Activated CD4-positive, alpha-beta T cell treated with anti-CD3 and anti-CD28 coated beads, Interleukin-2, amount 10 ng/mL, durations not matched to agents 7 days and 5 days (primary cell): ENCODE results near the gene BPIFB4. TPM values are rescaled to one million over a fixed set of nuclear protein-coding genes. Genes with fewer than 3 reads are reported as not detected.
"Not testable (repeated sequence)": the region's sequence is repeated elsewhere in the genome, so short reads cannot be mapped to it uniquely, and the experiment has no call there.

Experiments used
- CTCF ChIA-PET: fragments of 350-600 bp; sonication (Branson Sonifier 250); formaldehyde crosslinking; loops from one replicate; lab custom pipeline; 2021; ENCODE audit warnings: antibody characterized with exemption; lab: Charles Lee
- POLR2A ChIA-PET: fragments of 350-600 bp; sonication (Branson Sonifier 250); formaldehyde crosslinking; loops from one replicate; lab custom pipeline; 2021; ENCODE audit warnings: antibody characterized with exemption; lab: Charles Lee
- DNase-seq: peaks from one replicate; pipeline ENCODE4 v3.0.0-alpha.2; 2020
- H3K27ac Mint-ChIP-seq: one replicate; pipeline ENCODE4 v1.8.0; 2021; ENCODE audit warnings: mild to moderate bottlenecking, moderate library complexity, mixed read lengths
- H3K27me3 Mint-ChIP-seq: one replicate; pipeline ENCODE4 v1.8.0; 2021; ENCODE audit warnings: mixed read lengths
- H3K36me3 Mint-ChIP-seq: one replicate; pipeline ENCODE4 v1.8.0; 2021; ENCODE audit warnings: low read depth, mixed read lengths
- H3K4me1 Mint-ChIP-seq: one replicate; pipeline ENCODE4 v1.8.0; 2021; ENCODE audit warnings: mixed read lengths
- H3K4me3 Mint-ChIP-seq: one replicate; pipeline ENCODE4 v1.8.0; 2021; ENCODE audit warnings: mild to moderate bottlenecking, moderate library complexity, mixed read lengths
- H3K9me3 Mint-ChIP-seq: one replicate; pipeline ENCODE4 v1.8.0; 2021; ENCODE audit warnings: mixed read lengths
- total RNA-seq, 2 experiments: library from RNA; stranded (reverse); gene quantifications; one replicate each; pipeline ENCODE4 v1.2.3, GENCODE V29; 2021

Gene BPIFB4
- total RNA-seq, 2 experiments from 2014 or later, result not detected

GRCh38 chr20:33045129-33045721 is 34.2 kb upstream of the BPIFB4 start:
- H3K4me1 Mint-ChIP-seq, H3K27me3 Mint-ChIP-seq, POLR2A ChIA-PET, H3K4me3 Mint-ChIP-seq, CTCF ChIA-PET, H3K36me3 Mint-ChIP-seq, DNase-seq, H3K27ac Mint-ChIP-seq: not testable (repeated sequence)
- peaks cover 16% of the 10 kb centered on the region for H3K9me3 Mint-ChIP-seq

GRCh38 chr20:33046412-33046811 is 33.0 kb upstream of the BPIFB4 start:
- POLR2A ChIA-PET, result no interaction called here

GRCh38 chr20:33051333-33051732 is 28.1 kb upstream of the BPIFB4 start:
- Mint-ChIP-seq H3K27ac (no peak overlapping the region), H3K36me3 (no peaks in the 10 kb centered on the region), H3K4me1 (no peaks in the 10 kb centered on the region), H3K4me3 (no peak overlapping the region), H3K9me3 (peaks cover 2% of the 10 kb centered on the region), H3K27me3 (no peaks in the 10 kb centered on the region)
- ChIA-PET CTCF (interaction anchor here (1.2 kb wide), 1 partner anchor 10 kb away, joined by 4 read pairs; no protein-coding TSS in a partner anchor), POLR2A (no interaction called here)
- DNase-seq, result no peak

More at GRCh38 chr20:33046412-33046811, 33.0 kb upstream of the BPIFB4 start:
- Mint-ChIP-seq H3K4me3 (no peak overlapping the region), H3K9me3 (peaks cover 16% of the 10 kb centered on the region), H3K4me1 (no peaks in the 10 kb centered on the region), H3K27me3 (no peaks in the 10 kb centered on the region), H3K36me3 (no peaks in the 10 kb centered on the region), H3K27ac (no peak overlapping the region)
- DNase-seq, result no peak
- CTCF ChIA-PET, result no interaction called here

GRCh38 chr20:33053291-33054106 is 25.9 kb upstream of the BPIFB4 start, which contains the start of gene BPIFB3:
Gene BPIFB3 (plus strand): TSS chr20:33053903. CDS start chr20:33055436, 1,533 bp downstream.
- ChIA-PET CTCF (no interaction called here), POLR2A (no interaction called here)
- no peak for DNase-seq
- H3K36me3 Mint-ChIP-seq, result no peaks in the 10 kb centered on the region
- H3K4me1 Mint-ChIP-seq, result no peaks in the 10 kb centered on the region
- H3K27me3 Mint-ChIP-seq, result no peaks in the 10 kb centered on the region
- H3K4me3 Mint-ChIP-seq, result no peak within 1 kb of the TSS
- no peak within 1 kb of the TSS for H3K27ac Mint-ChIP-seq
- H3K9me3 Mint-ChIP-seq, result no peaks in the 10 kb centered on the region

GRCh38 chr20:33054381-33054780 is 25.1 kb upstream of the BPIFB4 start:
- Mint-ChIP-seq H3K9me3 (no peaks in the 10 kb centered on the region), H3K4me1 (no peaks in the 10 kb centered on the region), H3K27me3 (no peaks in the 10 kb centered on the region), H3K27ac (no peak overlapping the region), H3K36me3 (no peaks in the 10 kb centered on the region), H3K4me3 (no peak overlapping the region)
- ChIA-PET CTCF (no interaction called here), POLR2A (no interaction called here)
- DNase-seq, result no peak

- CTCF ChIA-PET, result no interaction called here
- Mint-ChIP-seq H3K4me3 (no peak overlapping the region), H3K36me3 (no peaks in the 10 kb centered on the region), H3K4me1 (no peaks in the 10 kb centered on the region), H3K9me3 (no peaks in the 10 kb centered on the region), H3K27ac (no peak overlapping the region), H3K27me3 (no peaks in the 10 kb centered on the region)
- POLR2A ChIA-PET, result no interaction called here
- DNase-seq, result no peak
Measured at GRCh38 chr20:33054791-33055190, 24.7 kb upstream of the BPIFB4 start.

- Mint-ChIP-seq H3K9me3 (no peaks in the 10 kb centered on the region), H3K4me1 (no peaks in the 10 kb centered on the region), H3K27me3 (no peaks in the 10 kb centered on the region), H3K4me3 (no peak overlapping the region), H3K36me3 (no peaks in the 10 kb centered on the region), H3K27ac (no peak overlapping the region)
- no peak for DNase-seq
- ChIA-PET CTCF (interaction anchor here (1.4 to 1.7 kb wide), 2 partner anchors 9 to 12 kb away, joined by 3 to 7 read pairs; no protein-coding TSS in a partner anchor), POLR2A (no interaction called here)
Measured at GRCh38 chr20:33059136-33059535, 20.3 kb upstream of the BPIFB4 start.

- Mint-ChIP-seq H3K27me3 (no peaks in the 10 kb centered on the region), H3K4me1 (no peaks in the 10 kb centered on the region), H3K4me3 (no peak overlapping the region), H3K36me3 (no peaks in the 10 kb centered on the region), H3K27ac (no peak overlapping the region), H3K9me3 (no peaks in the 10 kb centered on the region)
- ChIA-PET CTCF (interaction anchor here (1.4 to 1.7 kb wide), 2 partner anchors 8 to 12 kb away, joined by 3 to 7 read pairs; no protein-coding TSS in a partner anchor), POLR2A (no interaction called here)
- DNase-seq, result no peak
Measured at GRCh38 chr20:33059741-33060390, 19.6 kb upstream of the BPIFB4 start.

- no peaks in the 10 kb centered on the region for H3K36me3 Mint-ChIP-seq
- no peaks in the 10 kb centered on the region for H3K27me3 Mint-ChIP-seq
- DNase-seq, result no peak
- POLR2A ChIA-PET, result no interaction called here
- H3K4me1 Mint-ChIP-seq, result no peaks in the 10 kb centered on the region
- no peak overlapping the region for H3K4me3 Mint-ChIP-seq
- no peak overlapping the region for H3K27ac Mint-ChIP-seq
- CTCF ChIA-PET, result no interaction called here
- H3K9me3 Mint-ChIP-seq, result no peaks in the 10 kb centered on the region
Measured at GRCh38 chr20:33061658-33062028, 17.8 kb upstream of the BPIFB4 start.

- no peaks in the 10 kb centered on the region for H3K27me3 Mint-ChIP-seq
- no peaks in the 10 kb centered on the region for H3K36me3 Mint-ChIP-seq
- no peaks in the 10 kb centered on the region for H3K9me3 Mint-ChIP-seq
- H3K27ac Mint-ChIP-seq, result no peak overlapping the region
- no peak for DNase-seq
- no peaks in the 10 kb centered on the region for H3K4me1 Mint-ChIP-seq
- CTCF ChIA-PET, result interaction anchor here (1.0 kb wide), 1 partner anchor 12 kb away, joined by 4 read pairs; no protein-coding TSS in a partner anchor
- POLR2A ChIA-PET, result no interaction called here
- no peak overlapping the region for H3K4me3 Mint-ChIP-seq
Measured at GRCh38 chr20:33062105-33062824, 17.2 kb upstream of the BPIFB4 start.

GRCh38 chr20:33062825-33063149 is 16.7 kb upstream of the BPIFB4 start:
- no peak for DNase-seq
- ChIA-PET POLR2A (no interaction called here), CTCF (interaction anchor here (1.0 kb wide), 1 partner anchor 12 kb away, joined by 4 read pairs; no protein-coding TSS in a partner anchor)
- no peak overlapping the region for H3K4me3 Mint-ChIP-seq
- no peaks in the 10 kb centered on the region for H3K4me1 Mint-ChIP-seq
- no peaks in the 10 kb centered on the region for H3K9me3 Mint-ChIP-seq
- no peaks in the 10 kb centered on the region for H3K36me3 Mint-ChIP-seq
- H3K27me3 Mint-ChIP-seq, result no peaks in the 10 kb centered on the region
- no peak overlapping the region for H3K27ac Mint-ChIP-seq

GRCh38 chr20:33063271-33063670 is 16.2 kb upstream of the BPIFB4 start:
- H3K36me3 Mint-ChIP-seq, result no peaks in the 10 kb centered on the region
- H3K27ac Mint-ChIP-seq, result peak overlapping the region; percentile 27
- ChIA-PET POLR2A (no interaction called here), CTCF (interaction anchor here (0.6 to 1.0 kb wide), 2 partner anchors 13 to 342 kb away, joined by 3 to 4 read pairs; no protein-coding TSS in a partner anchor)
- H3K27me3 Mint-ChIP-seq, result no peaks in the 10 kb centered on the region
- no peak overlapping the region for H3K4me3 Mint-ChIP-seq
- no peaks in the 10 kb centered on the region for H3K9me3 Mint-ChIP-seq
- DNase-seq, result no peak
- no peaks in the 10 kb centered on the region for H3K4me1 Mint-ChIP-seq
